GM12873 (cell line): ENCODE data around the gene TGFB2.

Experiments used
- TF ChIP-seq, protein P1 (sequence below): IDR thresholded peaks from 2 replicates; pipeline ENCODE4 v1.5.1; 2012; ENCODE audit warnings: low read depth, mild to moderate bottlenecking, moderate library complexity, low read length, control low read depth; ENCODE audit not compliant: insufficient read depth; ENCODE audit errors: missing control alignments

TGFB2 gene

GRCh38 chr1:218463194-218464156, 118.3 kb downstream of the TGFB2 start:
- TF ChIP-seq, protein P1, sequence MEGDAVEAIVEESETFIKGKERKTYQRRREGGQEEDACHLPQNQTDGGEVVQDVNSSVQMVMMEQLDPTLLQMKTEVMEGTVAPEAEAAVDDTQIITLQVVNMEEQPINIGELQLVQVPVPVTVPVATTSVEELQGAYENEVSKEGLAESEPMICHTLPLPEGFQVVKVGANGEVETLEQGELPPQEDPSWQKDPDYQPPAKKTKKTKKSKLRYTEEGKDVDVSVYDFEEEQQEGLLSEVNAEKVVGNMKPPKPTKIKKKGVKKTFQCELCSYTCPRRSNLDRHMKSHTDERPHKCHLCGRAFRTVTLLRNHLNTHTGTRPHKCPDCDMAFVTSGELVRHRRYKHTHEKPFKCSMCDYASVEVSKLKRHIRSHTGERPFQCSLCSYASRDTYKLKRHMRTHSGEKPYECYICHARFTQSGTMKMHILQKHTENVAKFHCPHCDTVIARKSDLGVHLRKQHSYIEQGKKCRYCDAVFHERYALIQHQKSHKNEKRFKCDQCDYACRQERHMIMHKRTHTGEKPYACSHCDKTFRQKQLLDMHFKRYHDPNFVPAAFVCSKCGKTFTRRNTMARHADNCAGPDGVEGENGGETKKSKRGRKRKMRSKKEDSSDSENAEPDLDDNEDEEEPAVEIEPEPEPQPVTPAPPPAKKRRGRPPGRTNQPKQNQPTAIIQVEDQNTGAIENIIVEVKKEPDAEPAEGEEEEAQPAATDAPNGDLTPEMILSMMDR, result no peak

DNA sequence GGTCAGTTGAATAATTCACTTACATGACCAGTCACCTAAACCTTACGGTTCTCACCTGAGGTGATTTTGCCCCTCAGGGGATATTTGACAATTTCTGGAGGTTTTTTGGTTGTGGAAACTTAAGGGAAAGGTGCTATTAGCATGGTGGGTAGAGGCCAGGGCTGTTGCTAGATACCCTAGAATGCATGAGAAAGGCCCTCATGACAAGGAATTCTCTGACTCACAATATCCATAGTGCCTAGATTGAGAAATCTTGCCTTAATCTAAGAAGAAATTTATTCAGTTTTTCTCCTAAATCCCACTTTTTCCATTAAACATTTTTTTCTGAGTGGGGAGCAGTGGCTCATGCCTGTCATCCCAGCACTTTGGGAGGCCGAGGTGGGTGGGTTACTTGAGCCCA, 119.7 kb downstream of the TGFB2 start:
- TF ChIP-seq, protein P1, result no peak

- TF ChIP-seq, protein P1, result no peak
These were observed 121.3 kb downstream of the TGFB2 start for GRCh38 chr1:218466341-218467010.

DNA sequence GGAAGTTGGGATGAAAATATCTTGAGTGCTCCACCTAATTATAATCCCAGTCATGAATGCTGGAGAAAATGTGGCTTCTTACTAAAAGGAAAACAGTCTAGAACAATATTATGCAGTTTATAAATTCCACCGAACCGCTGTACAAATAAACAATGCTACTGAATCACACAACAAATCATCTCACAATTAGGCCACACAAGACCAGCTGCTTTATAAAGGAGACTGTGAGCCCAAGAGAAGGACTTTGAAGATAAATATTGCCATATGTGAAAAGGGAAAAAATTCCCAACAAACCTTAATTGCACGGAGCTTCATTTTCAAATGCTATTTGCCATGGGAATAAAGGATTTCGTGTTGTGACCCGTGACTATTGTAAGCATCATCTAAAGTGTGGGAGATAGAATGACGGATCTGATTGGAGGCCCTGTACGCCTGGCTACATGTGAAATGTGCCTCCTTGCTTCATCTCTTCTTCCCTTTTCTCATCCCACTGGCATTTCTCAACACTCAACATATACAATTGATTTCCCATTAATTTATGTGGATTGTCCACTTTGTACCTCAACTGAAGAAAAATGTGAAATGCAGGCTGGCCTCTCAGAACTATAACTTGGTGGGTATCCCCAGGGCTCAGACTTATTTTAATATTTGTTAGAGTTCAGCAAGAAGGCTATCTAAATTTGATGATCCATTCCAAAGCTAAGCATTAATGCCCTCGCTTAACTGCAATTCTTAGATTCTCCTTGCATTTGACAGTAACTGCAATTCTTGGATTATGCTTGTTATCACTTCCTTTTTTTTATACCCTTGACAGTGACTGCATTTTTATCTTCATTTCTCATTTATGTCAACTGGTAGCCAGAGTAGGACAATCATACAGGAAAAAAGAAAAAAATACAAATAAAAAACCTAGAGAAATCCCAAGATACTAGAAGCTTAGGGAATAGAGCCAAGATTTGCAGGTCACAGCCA, 122.3 kb downstream of the TGFB2 start:
- TF ChIP-seq, protein P1, result no peak

- TF ChIP-seq, protein P1, result no peak
These were observed 123.6 kb downstream of the TGFB2 start for GRCh38 chr1:218468711-218469110.

- TF ChIP-seq, protein P1, result no peak
These were observed 127.7 kb downstream of the TGFB2 start for GRCh38 chr1:218472885-218473284.
